Neural crest cell (in vitro differentiated cells): ENCODE results near the gene SMYD4. TPM values are rescaled to one million over a fixed set of nuclear protein-coding genes. Genes with fewer than 3 reads are reported as not detected.

Experiments
- DNase-seq: peaks from one replicate; pipeline ENCODE4 v3.0.0; 2021; ENCODE audit warnings: low read depth, mixed read lengths, low spot score
- H3K27ac Mint-ChIP-seq: one replicate; pipeline ENCODE4 v1.8.0; 2021; ENCODE audit warnings: mild to moderate bottlenecking, mixed read lengths; ENCODE audit not compliant: unreplicated experiment
- H3K27me3 Mint-ChIP-seq: 2 replicates; pipeline ENCODE4 v1.8.0; 2021; ENCODE audit warnings: low read depth, mild to moderate bottlenecking, mixed read lengths
- H3K36me3 Mint-ChIP-seq: 2 replicates; pipeline ENCODE4 v1.8.0; 2021; ENCODE audit warnings: low read depth, mild to moderate bottlenecking, mixed read lengths
- H3K4me1 Mint-ChIP-seq: 2 replicates; pipeline ENCODE4 v1.8.0; 2021; ENCODE audit warnings: mixed read lengths
- H3K4me3 Mint-ChIP-seq: one replicate; pipeline ENCODE4 v1.8.0; 2021; ENCODE audit warnings: mild to moderate bottlenecking, mixed read lengths
- H3K9me3 Mint-ChIP-seq: 2 replicates; pipeline ENCODE4 v1.8.0; 2021; ENCODE audit warnings: mixed read lengths
- total RNA-seq: library from RNA; stranded (reverse); gene quantifications from 2 replicates; pipeline ENCODE4 v1.2.1, GENCODE V29; 2021
- TF ChIP-seq, protein P1 (sequence below): fragments of 200-600 bp; sonication (generic); conservative IDR thresholded peaks from 2 replicates; pipeline ENCODE4 v1.5.0; 2021; ENCODE audit warnings: antibody characterized with exemption, mild to moderate bottlenecking

The SMYD4 gene
- total RNA-seq, 1 donor from 2014 or later = 32.2 TPM

DNA sequence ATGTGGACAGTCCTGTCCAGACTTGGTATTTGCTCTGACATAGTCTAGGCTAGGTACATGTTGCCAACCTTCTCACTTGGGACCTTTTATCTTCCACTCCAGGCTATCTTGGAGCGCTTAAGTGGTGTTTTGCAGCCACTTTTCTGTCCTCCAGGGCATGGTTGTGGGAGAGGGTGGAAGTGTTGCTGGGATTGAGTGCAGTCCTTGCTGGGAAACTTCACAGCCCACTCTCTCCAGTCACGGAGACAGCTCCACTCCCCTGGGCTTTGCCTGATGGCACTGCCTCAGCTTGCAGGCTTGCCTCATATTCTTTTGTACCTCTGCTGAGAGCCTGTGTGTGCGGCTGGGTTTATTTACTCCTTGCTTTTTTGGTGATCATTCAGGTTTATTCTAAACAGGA, 17.5 kb upstream of the SMYD4 start:
- no peak overlapping the region for H3K27ac Mint-ChIP-seq
- H3K9me3 Mint-ChIP-seq = no peaks in the 10 kb centered on the region
- DNase-seq = no peak
- H3K27me3 Mint-ChIP-seq = no peaks in the 10 kb centered on the region
- TF ChIP-seq, protein P1, sequence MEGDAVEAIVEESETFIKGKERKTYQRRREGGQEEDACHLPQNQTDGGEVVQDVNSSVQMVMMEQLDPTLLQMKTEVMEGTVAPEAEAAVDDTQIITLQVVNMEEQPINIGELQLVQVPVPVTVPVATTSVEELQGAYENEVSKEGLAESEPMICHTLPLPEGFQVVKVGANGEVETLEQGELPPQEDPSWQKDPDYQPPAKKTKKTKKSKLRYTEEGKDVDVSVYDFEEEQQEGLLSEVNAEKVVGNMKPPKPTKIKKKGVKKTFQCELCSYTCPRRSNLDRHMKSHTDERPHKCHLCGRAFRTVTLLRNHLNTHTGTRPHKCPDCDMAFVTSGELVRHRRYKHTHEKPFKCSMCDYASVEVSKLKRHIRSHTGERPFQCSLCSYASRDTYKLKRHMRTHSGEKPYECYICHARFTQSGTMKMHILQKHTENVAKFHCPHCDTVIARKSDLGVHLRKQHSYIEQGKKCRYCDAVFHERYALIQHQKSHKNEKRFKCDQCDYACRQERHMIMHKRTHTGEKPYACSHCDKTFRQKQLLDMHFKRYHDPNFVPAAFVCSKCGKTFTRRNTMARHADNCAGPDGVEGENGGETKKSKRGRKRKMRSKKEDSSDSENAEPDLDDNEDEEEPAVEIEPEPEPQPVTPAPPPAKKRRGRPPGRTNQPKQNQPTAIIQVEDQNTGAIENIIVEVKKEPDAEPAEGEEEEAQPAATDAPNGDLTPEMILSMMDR = no peak
- peaks cover 13% of the 10 kb centered on the region for H3K4me1 Mint-ChIP-seq
- peaks cover 11% of the 10 kb centered on the region for H3K36me3 Mint-ChIP-seq
- H3K4me3 Mint-ChIP-seq = no peak overlapping the region

DNA sequence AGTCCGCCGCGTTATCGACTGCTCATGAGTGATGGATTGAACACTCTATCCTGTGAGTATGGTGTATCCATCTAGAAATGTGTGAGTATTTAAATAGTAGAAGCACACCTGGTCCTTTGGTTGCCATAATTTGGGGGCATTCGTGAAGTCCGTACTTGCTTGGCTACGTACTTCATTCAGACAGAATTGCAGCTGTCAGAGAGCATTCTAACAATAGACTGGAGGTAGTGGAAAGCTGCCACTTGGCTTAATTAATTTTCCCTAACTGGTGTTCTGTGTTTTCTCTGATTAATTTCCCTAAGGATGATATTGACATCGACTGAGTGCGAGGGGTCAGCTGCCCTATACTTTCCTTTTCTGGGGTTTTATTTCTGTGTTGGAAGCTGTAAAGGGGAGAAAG, 14.2 kb upstream of the SMYD4 start:
- no peaks in the 10 kb centered on the region for H3K27me3 Mint-ChIP-seq
- H3K4me3 Mint-ChIP-seq = no peak overlapping the region
- no peak overlapping the region for H3K27ac Mint-ChIP-seq
- TF ChIP-seq, protein P1 = no peak
- peaks cover 11% of the 10 kb centered on the region for H3K36me3 Mint-ChIP-seq
- no peaks in the 10 kb centered on the region for H3K9me3 Mint-ChIP-seq
- H3K4me1 Mint-ChIP-seq = no peaks in the 10 kb centered on the region
- no peak for DNase-seq

DNA sequence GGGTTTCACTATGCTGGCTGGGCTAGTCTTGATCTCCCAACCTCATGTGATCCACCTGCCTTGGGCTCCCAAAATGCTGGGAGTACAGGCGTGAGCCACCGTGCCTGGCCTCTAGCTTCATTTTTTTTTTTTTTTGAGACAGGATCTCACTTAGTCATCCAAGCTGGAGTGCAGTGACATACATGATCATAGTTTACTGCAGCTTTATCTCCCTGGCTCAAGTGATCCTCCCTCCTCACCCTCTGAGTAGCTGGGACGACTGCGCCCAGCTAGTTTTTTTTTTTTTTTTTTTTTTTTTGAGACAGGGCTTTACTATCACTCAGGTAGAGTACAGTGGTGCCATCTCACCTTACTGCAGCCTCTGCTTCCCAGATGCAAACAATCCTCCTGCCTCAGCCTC, 9.8 kb upstream of the SMYD4 start:
- no peak overlapping the region for H3K27ac Mint-ChIP-seq
- TF ChIP-seq, protein P1 = no peak
- H3K36me3 Mint-ChIP-seq = peaks cover 12% of the 10 kb centered on the region
- no peak for DNase-seq
- H3K4me1 Mint-ChIP-seq = peaks cover 4% of the 10 kb centered on the region
- H3K9me3 Mint-ChIP-seq = no peaks in the 10 kb centered on the region
- no peak overlapping the region for H3K4me3 Mint-ChIP-seq
- H3K27me3 Mint-ChIP-seq = no peaks in the 10 kb centered on the region

DNA sequence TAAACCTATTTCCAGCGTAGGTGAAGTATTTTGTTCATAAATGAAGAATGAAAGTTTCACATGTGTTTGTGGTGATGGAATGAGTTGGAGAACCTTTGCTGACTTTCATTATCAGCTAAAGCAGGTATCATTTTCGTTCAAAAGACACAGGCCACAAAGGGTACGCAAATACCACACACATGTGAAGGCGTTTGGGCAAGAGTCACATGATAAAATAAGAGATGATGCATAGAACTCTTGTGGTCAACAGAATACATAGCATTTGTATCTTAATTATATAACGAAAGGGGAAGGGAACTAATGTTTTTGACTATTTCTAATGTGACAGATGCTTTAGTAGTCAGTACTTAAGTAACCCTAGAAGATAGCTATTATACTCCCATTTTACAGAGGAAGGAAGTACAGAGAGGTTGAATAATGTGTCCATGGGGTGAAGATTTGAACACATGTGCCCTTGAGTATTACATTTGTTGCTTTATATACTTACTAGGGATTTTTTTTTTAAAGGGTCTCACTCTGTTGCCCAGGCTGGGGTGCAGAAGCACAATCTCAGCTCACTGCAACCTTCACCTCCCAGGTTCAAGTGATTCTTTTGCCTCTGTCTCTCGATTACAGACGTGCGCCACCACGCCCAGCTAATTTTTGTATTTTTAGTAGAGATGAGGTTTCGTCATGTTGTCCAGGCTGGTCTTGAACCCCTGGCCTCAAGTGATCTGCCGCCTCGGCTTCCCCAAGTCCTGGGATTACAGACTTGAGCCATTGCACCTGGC, 4.9 kb upstream of the SMYD4 start:
- TF ChIP-seq, protein P1 = no peak
- H3K4me3 Mint-ChIP-seq = no peak overlapping the region
- peaks cover 6% of the 10 kb centered on the region for H3K36me3 Mint-ChIP-seq
- no peak overlapping the region for H3K27ac Mint-ChIP-seq
- peaks cover 26% of the 10 kb centered on the region for H3K4me1 Mint-ChIP-seq
- H3K9me3 Mint-ChIP-seq = no peaks in the 10 kb centered on the region
- no peak for DNase-seq
- H3K27me3 Mint-ChIP-seq = no peaks in the 10 kb centered on the region

DNA sequence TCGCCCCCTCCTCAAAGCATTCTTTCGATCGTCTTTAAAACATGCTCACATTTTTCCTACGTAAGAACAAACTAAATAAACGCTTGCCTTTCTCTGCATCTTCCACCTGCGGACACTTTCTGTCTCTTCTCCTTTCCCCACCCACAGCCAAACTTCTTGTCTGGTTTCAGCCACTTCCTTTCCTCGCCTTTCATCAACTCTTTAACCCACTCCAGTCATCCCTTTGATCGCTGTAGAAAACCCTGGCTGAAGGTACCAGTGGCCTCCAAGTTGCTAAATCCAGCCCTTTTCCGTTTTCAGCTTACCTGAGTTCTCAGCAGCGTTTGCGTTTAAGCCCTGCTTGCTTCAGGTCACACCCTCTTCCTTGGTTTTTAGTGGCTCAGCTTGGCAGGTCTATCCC, 586 bp upstream of the SMYD4 start:
- DNase-seq = peak; percentile 3

More for the DNA sequence above, 586 bp upstream of the SMYD4 start:
- peaks cover 41% of the 10 kb centered on the region for H3K4me1 Mint-ChIP-seq
- no peak overlapping the region for H3K27ac Mint-ChIP-seq
- peaks cover 4% of the 10 kb centered on the region for H3K36me3 Mint-ChIP-seq
- peak overlapping the region; percentile 96 for H3K4me3 Mint-ChIP-seq
- H3K27me3 Mint-ChIP-seq = no peaks in the 10 kb centered on the region
- TF ChIP-seq, protein P1 = no peak
- H3K9me3 Mint-ChIP-seq = no peaks in the 10 kb centered on the region
